Activated CD8-positive, alpha-beta T cell treated with anti-CD3 and anti-CD28 coated beads for 36 hours (primary cell): Measurements from ENCODE around the gene TEX101. TPM values are rescaled to one million over a fixed set of nuclear protein-coding genes. Genes with fewer than 3 reads are reported as not detected.

Experiments used
- ATAC-seq: fragments of 200-7000 bp; cut with Tn5 transposase; one replicate; pipeline ENCODE4 v1.10.0; 2021; ENCODE audit warnings: mild to moderate bottlenecking, moderate library complexity
- CTCF ChIA-PET: fragments of 350-600 bp; sonication (Branson Sonifier 250); formaldehyde crosslinking; loops from one replicate; lab custom pipeline; 2021; ENCODE audit warnings: antibody characterized with exemption; lab: Charles Lee
- POLR2A ChIA-PET: fragments of 350-600 bp; sonication (Branson Sonifier 250); formaldehyde crosslinking; loops from one replicate; lab custom pipeline; 2021; ENCODE audit warnings: antibody characterized with exemption; lab: Charles Lee
- DNase-seq: peaks from one replicate; pipeline ENCODE4 v3.0.0-alpha.2; 2020
- H3K27ac Mint-ChIP-seq: one replicate; pipeline ENCODE4 v1.8.0; 2021; ENCODE audit warnings: mild to moderate bottlenecking, mixed read lengths
- H3K27me3 Mint-ChIP-seq: one replicate; pipeline ENCODE4 v1.8.0; 2021; ENCODE audit warnings: mixed read lengths
- H3K36me3 Mint-ChIP-seq: one replicate; pipeline ENCODE4 v1.8.0; 2021; ENCODE audit warnings: low read depth, mixed read lengths
- H3K4me1 Mint-ChIP-seq: one replicate; pipeline ENCODE4 v1.8.0; 2021; ENCODE audit warnings: low read depth, mixed read lengths
- H3K4me3 Mint-ChIP-seq: one replicate; pipeline ENCODE4 v1.8.0; 2021; ENCODE audit warnings: mild to moderate bottlenecking, moderate library complexity, mixed read lengths
- H3K9me3 Mint-ChIP-seq: one replicate; pipeline ENCODE4 v1.8.0; 2021; ENCODE audit warnings: mixed read lengths
- CTCF ChIP-seq: fragments of 200-600 bp; IDR thresholded peaks from one replicate; pipeline ENCODE4 v1.8.0; 2022; ENCODE audit warnings: antibody characterized with exemption, mild to moderate bottlenecking
- intact Hi-C: fragments of 100-400 bp; cut with micrococcal nuclease; formaldehyde crosslinking; loops from one replicate; pipeline ENCODE4 v1.10.0; 2022
- total RNA-seq, 2 experiments: library from RNA; stranded (reverse); gene quantifications; one replicate each; pipeline ENCODE4 v1.2.3, GENCODE V29; 2021

Gene TEX101
- total RNA-seq, 2 experiments from 2014 or later = not detected

GRCh38 chr19:43395561-43395960 is 19.1 kb upstream of the TEX101 start:
- TF ChIP-seq CTCF = no peak
- CTCF ChIA-PET = no interaction called here
- ATAC-seq = no peak
- H3K4me3 Mint-ChIP-seq = no peak overlapping the region
- H3K36me3 Mint-ChIP-seq = no peaks in the 10 kb centered on the region
- H3K27ac Mint-ChIP-seq = no peak overlapping the region
- intact Hi-C loops = no loop called here
- DNase-seq = no peak
- H3K9me3 Mint-ChIP-seq = no peaks in the 10 kb centered on the region
- peaks cover 16% of the 10 kb centered on the region for H3K27me3 Mint-ChIP-seq
- POLR2A ChIA-PET = interaction anchor here (0.8 kb wide), 1 partner anchor 137 kb away, joined by 3 read pairs; no protein-coding TSS in a partner anchor
- no peaks in the 10 kb centered on the region for H3K4me1 Mint-ChIP-seq

- ChIA-PET CTCF (interaction anchor here (0.6 kb wide), 1 partner anchor 11 kb away, joined by 3 read pairs; no protein-coding TSS in a partner anchor), POLR2A (no interaction called here)
- Mint-ChIP-seq H3K4me1 (no peaks in the 10 kb centered on the region), H3K9me3 (no peaks in the 10 kb centered on the region), H3K36me3 (no peaks in the 10 kb centered on the region), H3K4me3 (no peak overlapping the region), H3K27ac (no peak overlapping the region), H3K27me3 (no peaks in the 10 kb centered on the region)
- no peak for ATAC-seq
- intact Hi-C loops = no loop called here
- TF ChIP-seq CTCF = no peak
- no peak for DNase-seq
Observed at GRCh38 chr19:43406297-43406696, 8.4 kb upstream of the TEX101 start.

- Mint-ChIP-seq H3K9me3 (no peaks in the 10 kb centered on the region), H3K4me1 (no peaks in the 10 kb centered on the region), H3K4me3 (no peak overlapping the region), H3K27ac (no peak overlapping the region), H3K36me3 (no peaks in the 10 kb centered on the region), H3K27me3 (no peaks in the 10 kb centered on the region)
- CTCF ChIA-PET = no interaction called here
- no peak for TF ChIP-seq CTCF
- ATAC-seq (no peak), DNase-seq (no peak)
- intact Hi-C loops = no loop called here
- POLR2A ChIA-PET = no interaction called here
Observed at GRCh38 chr19:43407416-43408005, 7.2 kb upstream of the TEX101 start.

DNA sequence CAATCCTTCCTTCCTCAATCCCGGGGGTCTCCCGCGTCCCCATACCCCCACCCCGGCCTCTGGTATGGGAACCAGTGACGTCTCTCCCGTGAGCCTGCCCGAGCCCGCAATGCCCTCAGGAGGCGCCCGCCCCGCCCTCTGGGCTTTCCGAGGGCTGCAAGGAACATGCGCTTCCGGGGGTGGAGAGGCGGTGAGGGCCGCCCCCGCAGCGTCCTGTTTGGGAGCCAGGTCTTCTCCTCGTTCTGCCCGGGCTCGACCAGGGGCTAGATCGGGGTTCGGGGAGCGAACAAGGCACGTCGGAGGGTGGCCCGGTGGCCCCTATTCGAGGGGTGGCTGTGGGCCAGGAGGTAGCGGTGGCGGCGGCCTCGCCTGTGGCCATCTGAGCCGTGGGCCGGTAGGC is 6.6 kb upstream of the TEX101 start:
- TF ChIP-seq CTCF = no peak
- DNase-seq (no peak), ATAC-seq (no peak)
- H3K36me3 Mint-ChIP-seq = no peaks in the 10 kb centered on the region
- H3K4me3 Mint-ChIP-seq = no peak overlapping the region
- no peaks in the 10 kb centered on the region for H3K27me3 Mint-ChIP-seq
- no peak overlapping the region for H3K27ac Mint-ChIP-seq
- intact Hi-C loops = no loop called here
- H3K4me1 Mint-ChIP-seq = no peaks in the 10 kb centered on the region
- CTCF ChIA-PET = no interaction called here
- POLR2A ChIA-PET = no interaction called here
- no peaks in the 10 kb centered on the region for H3K9me3 Mint-ChIP-seq

DNA sequence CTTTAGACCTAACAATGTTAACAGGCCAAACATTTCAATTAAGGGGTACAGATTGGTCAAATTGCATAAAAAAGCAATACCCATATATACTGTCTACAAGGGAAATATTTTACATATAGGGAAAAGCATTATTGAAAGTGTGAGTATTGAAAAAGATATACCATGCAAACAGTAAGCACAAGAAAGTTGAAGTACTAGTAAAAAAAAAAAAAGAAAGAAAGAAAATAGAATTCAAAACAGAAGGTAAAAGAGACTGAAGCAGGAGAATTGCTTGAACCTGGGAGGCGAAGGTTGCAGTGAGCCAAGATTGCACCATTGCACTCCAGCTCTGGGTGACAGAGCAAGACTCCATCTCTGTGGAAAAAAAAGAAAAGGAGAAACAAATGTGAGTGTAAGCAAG is 5.3 kb upstream of the TEX101 start:
- no peak for TF ChIP-seq CTCF
- no peak overlapping the region for H3K27ac Mint-ChIP-seq
- ChIA-PET POLR2A (interaction anchor here (0.6 kb wide), 1 partner anchor 98 kb away, joined by 4 read pairs; no protein-coding TSS in a partner anchor), CTCF (no interaction called here)
- H3K9me3 Mint-ChIP-seq = no peaks in the 10 kb centered on the region
- ATAC-seq = no peak
- intact Hi-C loops = no loop called here
- no peak for DNase-seq
- no peaks in the 10 kb centered on the region for H3K27me3 Mint-ChIP-seq
- H3K4me1 Mint-ChIP-seq = no peaks in the 10 kb centered on the region
- H3K36me3 Mint-ChIP-seq = no peaks in the 10 kb centered on the region
- no peak overlapping the region for H3K4me3 Mint-ChIP-seq
